Left lung (tissue), 10 donors: ENCODE results near the gene GPRIN1. TPM values are rescaled to one million over a fixed set of nuclear protein-coding genes. Genes with fewer than 3 reads are reported as not detected.
A peak's percentile ranks its signal among the peaks of the same experiment; 100 is the strongest.

ENCODE experiments used
- ATAC-seq: fragments of 200-7000 bp; cut with Tn5 transposase; one replicate; pipeline ENCODE4 v1.9.1; 2020; ENCODE audit warnings: moderate library complexity
- DNase-seq, 4 donors: peaks; one replicate each; pipeline ENCODE4 v3.0.0-alpha.2; 2013 to 2020
- H3K27ac ChIP-seq, 2 donors: fragments of 200-600 bp; sonication (generic) in 1 of 2; one replicate each; pipeline versions ENCODE4 v1.5.0 to v1.8.0; 2020 to 2021
- H3K27me3 ChIP-seq, 2 donors: fragments of 200-600 bp; sonication (generic) in 1 of 2; one replicate each; pipeline versions ENCODE4 v1.5.0 to v1.8.0; 2020 to 2021
- H3K36me3 ChIP-seq, 2 donors: fragments of 200-600 bp; sonication (generic) in 1 of 2; one replicate each; pipeline versions ENCODE4 v1.5.0 to v1.8.0; 2020 to 2021
- H3K4me1 ChIP-seq, 2 donors: fragments of 200-600 bp; one replicate each; pipeline ENCODE4 v1.8.0; 2021
- H3K4me3 ChIP-seq, 2 donors: fragments of 200-600 bp; sonication (generic) in 1 of 2; one replicate each; pipeline versions ENCODE4 v1.5.0 to v1.8.0; 2020 to 2021; ENCODE audit warnings: mild to moderate bottlenecking in 1 of 2
- H3K9me3 ChIP-seq, 2 donors: fragments of 200-600 bp; sonication (generic) in 1 of 2; one replicate each; pipeline versions ENCODE4 v1.5.0 to v1.8.0; 2020 to 2021
- intact Hi-C, 2 donors: fragments of 100-400 bp; cut with DNase I; formaldehyde crosslinking; loops; one replicate each; pipeline versions ENCODE4 v1.11.2 to v1.14.2; 2022
- polyA plus RNA-seq, 6 donors: library from polyadenylated mRNA; unstranded; fragments of 120-200 nt; gene quantifications; one replicate each; pipeline ENCODE4 v1.2.1, GENCODE V29; 2013; ENCODE audit not compliant: insufficient read length in 6 of 6
- total RNA-seq, 2 donors: library from RNA; stranded (reverse); fragmentation: NEBNext Ultra II Directional; extraction: Animal tissue kit (Norgen Biotek cat#: 25700); gene quantifications; one replicate each; pipeline ENCODE4 v1.2.1, GENCODE V29; 2021
- TF ChIP-seq, protein P1 (sequence below), 2 donors: fragments of 200-600 bp; sonication (generic) in 1 of 2; IDR thresholded peaks; one replicate each; pipeline versions ENCODE4 v1.5.0 to v1.8.0; 2021; ENCODE audit warnings: antibody characterized with exemption in 2 of 2
- donor health status: DM: no; HTN: yes; CAD: no.
- donor health status: DM: no; HTN: no; CAD: no.

Gene GPRIN1
- total and polyA plus RNA-seq, 8 donors = 0.70 to 2.6 (median 1.1) TPM

DNA sequence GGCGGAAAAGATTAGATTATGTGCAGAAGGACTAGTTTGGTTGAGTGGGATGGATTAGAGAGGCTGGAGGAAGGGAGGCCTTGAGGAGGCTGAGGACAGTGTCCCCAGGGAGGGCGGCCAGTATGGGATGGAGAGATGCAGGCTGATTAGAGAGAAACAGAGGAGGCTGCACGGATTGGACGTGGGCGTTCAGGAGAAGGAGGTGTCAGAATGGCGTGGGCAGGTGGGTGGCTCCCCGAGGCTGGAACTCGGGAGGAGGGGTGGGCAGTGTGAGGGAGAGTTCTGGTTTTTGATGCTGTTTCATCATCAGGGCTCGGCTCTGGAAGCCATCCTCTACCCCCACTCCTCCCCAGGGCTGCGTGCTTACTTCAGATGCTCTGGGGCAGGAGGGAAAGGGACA is 47.8 kb downstream of the GPRIN1 start:
- no peak for ATAC-seq
- H3K4me1 ChIP-seq = no peaks in the 10 kb centered on the region
- H3K27me3 ChIP-seq = peaks cover 0 to 22% of the 10 kb centered on the region in 2 donors
- TF ChIP-seq, protein P1, sequence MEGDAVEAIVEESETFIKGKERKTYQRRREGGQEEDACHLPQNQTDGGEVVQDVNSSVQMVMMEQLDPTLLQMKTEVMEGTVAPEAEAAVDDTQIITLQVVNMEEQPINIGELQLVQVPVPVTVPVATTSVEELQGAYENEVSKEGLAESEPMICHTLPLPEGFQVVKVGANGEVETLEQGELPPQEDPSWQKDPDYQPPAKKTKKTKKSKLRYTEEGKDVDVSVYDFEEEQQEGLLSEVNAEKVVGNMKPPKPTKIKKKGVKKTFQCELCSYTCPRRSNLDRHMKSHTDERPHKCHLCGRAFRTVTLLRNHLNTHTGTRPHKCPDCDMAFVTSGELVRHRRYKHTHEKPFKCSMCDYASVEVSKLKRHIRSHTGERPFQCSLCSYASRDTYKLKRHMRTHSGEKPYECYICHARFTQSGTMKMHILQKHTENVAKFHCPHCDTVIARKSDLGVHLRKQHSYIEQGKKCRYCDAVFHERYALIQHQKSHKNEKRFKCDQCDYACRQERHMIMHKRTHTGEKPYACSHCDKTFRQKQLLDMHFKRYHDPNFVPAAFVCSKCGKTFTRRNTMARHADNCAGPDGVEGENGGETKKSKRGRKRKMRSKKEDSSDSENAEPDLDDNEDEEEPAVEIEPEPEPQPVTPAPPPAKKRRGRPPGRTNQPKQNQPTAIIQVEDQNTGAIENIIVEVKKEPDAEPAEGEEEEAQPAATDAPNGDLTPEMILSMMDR (IDR thresholded peaks at IDR 0.05) = no peak
- no peaks in the 10 kb centered on the region for H3K9me3 ChIP-seq
- no peak overlapping the region for H3K4me3 ChIP-seq
- intact Hi-C loops = no loop called here
- no peaks in the 10 kb centered on the region for H3K36me3 ChIP-seq
- no peak overlapping the region for H3K27ac ChIP-seq
- DNase-seq = no peak

DNA sequence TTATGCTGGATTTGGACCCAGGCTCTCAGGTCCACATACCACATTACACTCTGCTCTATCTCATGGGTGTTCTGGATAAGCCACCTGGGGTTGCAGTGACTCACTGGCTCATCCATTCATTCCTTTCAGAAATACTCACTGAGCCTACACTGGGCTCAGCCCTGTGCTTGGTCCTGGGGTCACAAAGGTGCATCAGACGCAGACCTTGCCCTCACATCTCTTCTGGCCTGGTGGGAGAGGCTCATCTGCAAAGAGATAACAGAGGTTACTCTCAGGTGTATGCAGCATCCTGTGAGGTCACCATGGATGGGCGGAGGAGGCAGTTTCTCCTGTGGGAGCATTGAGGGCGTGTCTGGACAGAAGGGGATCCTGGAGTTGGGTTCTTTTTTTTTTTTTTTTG is 48.7 kb downstream of the GPRIN1 start:
- Histone ChIP-seq H3K4me1 (no peaks in the 10 kb centered on the region), H3K4me3 (no peak overlapping the region), H3K9me3 (no peaks in the 10 kb centered on the region), H3K27me3 (peaks cover 0 to 22% of the 10 kb centered on the region in 2 donors), H3K36me3 (no peaks in the 10 kb centered on the region), H3K27ac (no peak overlapping the region)
- intact Hi-C loops = no loop called here
- TF ChIP-seq, protein P1 (IDR thresholded peaks at IDR 0.05) = no peak
- ATAC-seq (no peak), DNase-seq (no peak)

DNA sequence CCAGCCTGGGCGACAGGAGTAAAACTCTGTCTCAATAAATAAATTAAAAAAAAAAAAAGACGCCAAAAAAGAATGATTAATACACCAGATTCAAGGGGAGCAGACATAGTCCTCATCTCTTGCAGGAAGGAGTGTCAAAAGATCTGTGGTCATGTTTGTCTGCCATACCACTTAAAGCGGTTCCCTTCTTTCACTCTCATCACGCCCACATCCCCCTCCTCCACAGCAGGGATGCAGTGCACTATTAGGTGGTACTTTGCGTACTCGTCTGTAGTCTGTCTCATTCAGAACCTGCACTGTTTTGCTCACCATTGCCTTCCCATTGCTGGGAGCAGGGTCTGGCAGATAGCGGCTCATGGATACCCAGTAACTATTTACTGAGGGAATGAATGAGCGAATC is 49.6 kb downstream of the GPRIN1 start:
- H3K4me3 ChIP-seq = no peak overlapping the region
- peaks cover 0 to 2% of the 10 kb centered on the region in 2 donors for H3K4me1 ChIP-seq
- H3K27ac ChIP-seq = no peak overlapping the region
- TF ChIP-seq, protein P1 (IDR thresholded peaks at IDR 0.05) = no peak
- peaks cover 0 to 22% of the 10 kb centered on the region in 2 donors for H3K27me3 ChIP-seq
- no peaks in the 10 kb centered on the region for H3K36me3 ChIP-seq
- ATAC-seq = no peak
- DNase-seq = no peak
- intact Hi-C loops = no loop called here
- H3K9me3 ChIP-seq = no peaks in the 10 kb centered on the region

DNA sequence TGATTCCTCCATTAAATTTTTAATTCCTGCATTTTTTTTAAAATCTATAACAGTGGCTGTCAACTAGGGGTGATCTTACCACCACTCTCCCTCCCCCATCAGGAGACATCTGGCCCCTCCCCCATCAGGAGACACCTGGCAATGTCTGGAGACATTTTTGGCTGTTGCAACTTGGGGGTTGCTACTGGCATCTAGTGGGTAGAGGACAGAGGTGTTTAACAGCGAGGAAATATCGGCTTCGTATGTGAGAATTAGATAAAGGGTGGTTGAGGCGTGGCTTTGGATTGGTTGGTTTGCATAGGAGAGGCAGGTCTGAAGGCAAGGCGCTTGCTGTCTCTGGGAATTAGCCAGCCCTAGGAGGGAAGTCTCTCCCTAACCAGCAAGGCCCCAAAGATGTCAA is 50.3 kb downstream of the GPRIN1 start:
- intact Hi-C loops = no loop called here
- ATAC-seq = no peak
- no peak overlapping the region for H3K4me3 ChIP-seq
- peaks cover 0 to 24% of the 10 kb centered on the region in 2 donors for H3K27me3 ChIP-seq
- H3K4me1 ChIP-seq = peaks cover 0 to 4% of the 10 kb centered on the region in 2 donors
- no peaks in the 10 kb centered on the region for H3K9me3 ChIP-seq
- TF ChIP-seq, protein P1 (IDR thresholded peaks at IDR 0.05) = no peak
- H3K36me3 ChIP-seq = no peaks in the 10 kb centered on the region
- DNase-seq = no peak
- no peak overlapping the region for H3K27ac ChIP-seq

DNA sequence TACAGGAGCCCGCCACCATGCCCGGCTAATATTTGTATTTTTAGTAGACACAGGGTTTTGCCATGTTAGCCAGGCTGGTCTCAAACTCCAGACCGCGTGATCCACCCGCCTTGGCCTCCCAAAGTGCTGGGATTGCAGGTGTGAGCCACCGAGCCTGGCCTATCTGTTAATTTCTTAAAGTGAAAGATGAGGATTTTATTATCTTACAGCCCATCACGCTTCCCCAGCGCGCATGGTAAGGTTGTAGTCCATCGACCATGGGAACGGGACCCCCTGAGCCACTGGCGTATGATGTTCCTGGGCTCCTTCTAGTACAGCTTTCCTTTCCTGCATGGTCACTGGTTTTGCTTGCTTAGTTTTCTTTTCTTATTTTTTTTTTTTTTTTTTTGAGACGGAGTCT is 52.1 kb downstream of the GPRIN1 start:
- intact Hi-C loops = no loop called here
- H3K4me1 ChIP-seq = peaks cover 0 to 4% of the 10 kb centered on the region in 2 donors
- no peak overlapping the region for H3K27ac ChIP-seq
- H3K4me3 ChIP-seq = no peak overlapping the region
- TF ChIP-seq, protein P1 (IDR thresholded peaks at IDR 0.05) = no peak
- no peaks in the 10 kb centered on the region for H3K9me3 ChIP-seq
- no peaks in the 10 kb centered on the region for H3K36me3 ChIP-seq
- DNase-seq (peak in 1 of 4 donors; percentile 17), ATAC-seq (no peak)
- H3K27me3 ChIP-seq = peaks cover 0 to 42% of the 10 kb centered on the region in 2 donors
